COR-L47 (cell line): ENCODE measurements around the gene INPP4B.

Source experiments
- DNase-seq: peaks from one replicate; lab custom pipeline; 2025; lab: John Stamatoyannopoulos, UW

INPP4B gene

DNA sequence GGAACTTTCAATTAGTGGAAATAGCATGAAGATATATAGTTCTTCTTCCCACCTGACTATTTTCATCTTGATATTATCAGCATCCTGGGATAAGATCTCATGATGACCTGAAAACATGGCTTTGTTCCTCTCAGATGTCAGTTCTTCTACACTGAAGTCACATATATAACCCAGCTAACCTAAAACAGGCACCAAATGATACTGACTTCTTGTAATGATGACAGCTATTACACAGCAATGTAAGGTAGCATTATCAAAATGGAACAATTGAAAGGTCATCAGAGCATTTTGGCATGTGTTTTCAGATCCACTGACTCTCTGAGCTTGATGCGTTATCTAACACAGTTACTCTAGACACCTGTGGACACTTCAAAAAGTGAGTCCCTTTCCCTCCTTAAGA is 469.9 kb downstream of the INPP4B start:
- DNase-seq, result no peak

DNA sequence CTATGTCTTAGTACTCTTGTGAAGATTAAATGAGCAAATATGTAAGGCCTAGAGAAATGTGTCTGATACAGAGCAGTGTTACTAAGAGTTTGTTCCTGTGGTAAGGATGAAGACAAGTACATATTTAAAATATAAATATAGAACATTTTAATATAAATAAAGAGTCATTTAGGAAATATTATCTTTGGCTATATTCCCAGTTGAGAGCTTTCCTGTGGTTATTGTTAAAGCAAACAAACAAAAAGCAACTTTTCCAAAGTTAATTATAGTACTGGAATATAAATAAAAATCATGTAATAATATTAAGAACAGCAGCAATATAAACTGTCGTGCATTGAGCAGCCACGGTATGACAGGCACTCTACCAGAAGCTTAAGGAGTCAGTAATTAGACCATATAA is 472.5 kb downstream of the INPP4B start:
- DNase-seq, result peak; percentile 25

DNA sequence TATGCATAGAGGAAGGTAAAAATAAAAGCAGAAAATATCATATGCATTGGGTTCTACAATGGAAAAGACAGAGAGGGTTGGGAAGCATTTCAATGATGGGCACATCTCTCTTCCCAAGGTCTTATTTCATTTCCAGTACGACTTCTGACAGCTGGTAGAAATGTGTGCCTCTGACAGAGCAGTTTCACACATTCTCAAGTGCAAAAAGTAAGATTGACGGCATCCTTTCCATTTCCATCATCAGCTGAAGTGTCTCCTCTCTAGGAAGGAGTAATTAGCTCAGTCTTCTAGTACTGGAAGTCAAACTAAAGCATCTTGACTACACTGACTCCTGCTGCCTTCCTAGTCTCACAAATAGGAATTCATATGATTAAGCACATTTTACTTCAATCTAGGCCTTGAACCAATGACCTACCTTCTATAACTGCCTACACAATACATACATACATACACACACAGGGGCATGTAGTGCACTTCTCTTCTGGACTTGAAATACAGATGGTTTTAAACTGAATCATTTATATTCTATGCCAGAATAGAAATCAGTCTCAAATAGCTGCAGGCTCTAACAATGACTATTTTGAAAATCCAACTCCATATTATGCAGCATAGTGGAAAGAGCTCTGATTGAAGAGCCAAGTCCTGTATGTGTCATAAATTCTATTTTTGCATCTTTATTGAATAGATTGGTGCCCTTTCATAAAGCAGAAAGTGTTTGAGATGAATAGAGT is 473.4 kb downstream of the INPP4B start:
- no peak for DNase-seq

DNA sequence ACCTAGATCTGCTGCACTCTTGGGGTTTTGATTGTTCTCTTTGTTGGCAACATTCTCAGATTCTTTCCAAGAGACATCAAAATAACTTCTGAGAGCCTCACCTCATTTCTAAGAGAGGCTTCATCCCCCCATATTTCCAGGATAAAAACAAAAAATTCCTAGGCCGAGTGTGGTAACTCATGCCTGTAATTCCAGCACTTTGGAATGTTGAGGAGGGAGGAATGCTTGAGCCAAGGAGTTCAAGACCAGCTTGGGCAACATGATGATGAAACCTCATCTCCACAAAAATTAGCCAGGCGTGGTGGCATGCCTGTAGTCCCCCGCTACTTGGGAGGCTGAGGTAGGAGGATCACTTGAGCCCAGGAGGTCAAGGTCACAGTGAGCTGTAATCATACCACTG is 477.0 kb downstream of the INPP4B start:
- no peak for DNase-seq

DNA sequence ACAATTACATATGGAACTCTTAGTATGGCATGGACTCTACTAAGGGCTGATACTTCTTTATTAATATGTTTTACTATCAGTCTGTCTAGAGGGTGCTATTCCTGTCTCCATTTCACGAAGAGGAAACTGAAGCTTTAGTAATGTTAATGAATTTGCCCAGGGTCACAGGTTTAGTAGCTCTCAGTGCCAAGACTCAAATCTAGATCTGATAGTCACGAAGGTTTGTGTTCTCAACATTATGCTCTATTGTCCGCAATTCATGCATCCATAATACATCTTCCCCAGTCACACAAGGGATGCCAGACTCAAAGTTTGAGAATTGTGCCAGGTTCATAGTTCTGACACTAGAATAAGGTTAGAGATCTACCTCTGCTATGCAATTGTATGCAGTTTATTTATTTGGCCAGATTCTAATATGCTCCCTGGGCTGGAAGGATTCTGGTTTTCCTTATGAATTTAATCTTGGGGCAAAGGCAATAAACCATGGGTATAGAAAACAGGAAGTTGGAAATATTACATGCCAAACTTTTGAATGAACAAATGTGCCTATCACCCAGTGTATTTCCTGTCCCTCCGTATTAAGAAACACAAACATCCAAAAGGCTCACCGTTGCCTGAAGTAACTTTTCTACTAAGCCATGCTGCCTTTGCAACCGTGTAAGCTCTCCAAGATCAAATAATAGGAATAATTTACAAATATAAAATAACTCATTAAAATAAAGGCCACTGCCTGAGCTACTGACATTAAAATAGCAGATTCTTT is 478.5 kb downstream of the INPP4B start:
- DNase-seq, result no peak

DNA sequence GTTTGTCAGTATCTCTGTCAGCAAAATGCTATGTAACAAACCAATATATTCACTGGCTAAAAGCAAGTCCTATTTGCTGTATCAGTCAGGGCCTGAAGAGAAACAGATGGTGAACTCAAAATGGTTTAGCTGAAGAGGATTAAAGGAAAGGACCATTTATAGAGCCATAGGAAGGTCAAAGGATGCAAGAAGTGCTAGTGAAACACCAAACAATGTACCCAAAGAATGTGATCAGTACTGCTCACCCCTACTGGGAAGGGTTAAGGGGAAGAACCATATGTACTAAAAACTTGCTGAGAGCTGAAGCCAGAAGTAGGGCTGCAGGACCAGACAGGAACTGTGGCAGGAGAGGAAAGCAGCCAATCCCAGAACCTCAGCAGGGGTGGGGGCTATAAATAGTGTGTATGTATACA is 479.3 kb downstream of the INPP4B start:
- no peak for DNase-seq

DNA sequence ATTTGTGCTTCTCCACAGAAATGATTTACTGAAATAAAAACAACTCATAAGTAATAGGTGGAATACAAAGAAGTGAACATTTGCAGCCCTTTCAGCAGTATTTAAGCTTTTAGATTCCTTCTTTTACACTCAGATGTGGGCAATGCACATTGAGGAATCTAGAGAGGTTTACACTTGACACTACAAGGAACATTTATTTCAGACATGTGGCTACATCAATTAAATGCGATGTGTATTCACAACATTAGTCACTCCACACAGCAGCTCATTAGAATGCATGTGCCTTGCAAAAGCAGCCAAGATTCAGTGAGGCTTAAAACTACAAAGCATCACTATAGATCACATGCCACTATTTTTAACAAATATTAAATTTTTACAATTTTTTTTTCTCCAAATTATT is 480.7 kb downstream of the INPP4B start:
- DNase-seq, result no peak

DNA sequence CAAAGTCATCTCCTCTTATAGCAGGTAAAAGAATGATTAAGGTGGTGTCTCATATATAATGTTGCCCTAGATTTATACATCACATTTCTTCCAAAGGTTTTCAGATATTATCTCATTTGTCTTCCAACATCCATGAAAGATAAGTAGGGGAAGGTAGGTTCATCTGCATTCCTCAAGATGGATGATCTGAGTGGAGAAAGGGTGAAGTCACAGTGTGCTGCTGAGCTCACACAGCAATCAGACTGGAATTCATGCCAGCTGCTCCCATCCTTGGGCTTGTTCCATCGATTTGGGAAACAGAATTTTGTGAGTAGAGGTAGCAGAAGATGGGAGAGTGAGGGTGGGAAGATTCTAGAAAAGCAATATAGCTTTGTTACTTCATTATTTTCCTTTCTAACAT is 482.4 kb downstream of the INPP4B start:
- no peak for DNase-seq

DNA sequence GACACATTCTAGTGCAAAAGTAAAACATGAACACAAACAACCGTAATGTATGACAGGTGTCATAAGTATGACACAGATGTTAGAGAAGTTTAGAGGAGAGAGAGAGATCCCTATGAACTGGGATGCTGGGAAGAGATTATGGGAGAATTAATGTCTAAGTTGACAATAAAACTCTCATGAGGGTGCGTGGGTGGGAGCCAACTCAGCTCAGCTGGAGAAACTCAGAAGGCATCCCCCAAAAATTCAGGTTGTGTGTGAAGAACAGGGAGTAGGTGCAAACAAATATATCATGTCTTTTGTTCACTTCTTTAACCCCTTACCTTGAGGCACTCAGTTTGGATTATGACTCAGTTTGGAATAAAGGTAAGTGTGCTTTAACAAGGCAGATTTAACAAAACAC is 484.1 kb downstream of the INPP4B start:
- no peak for DNase-seq

DNA sequence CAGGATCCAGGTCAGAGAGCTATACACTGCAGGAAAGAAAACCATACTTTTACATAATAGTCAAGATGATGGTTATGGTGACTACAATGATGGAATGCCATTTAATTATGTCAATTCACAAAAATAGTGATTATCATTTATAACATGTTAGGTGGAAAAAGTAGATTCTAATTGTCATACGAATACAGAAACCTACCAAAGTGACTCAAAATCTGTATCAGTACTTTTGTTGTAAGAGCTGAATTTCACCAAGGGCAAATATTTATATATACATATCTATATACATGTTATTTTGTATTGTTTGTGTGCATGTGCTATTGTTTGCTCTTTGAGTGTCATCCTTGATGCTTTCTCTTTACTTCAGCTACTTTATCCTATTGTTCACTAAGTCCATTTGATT is 485.4 kb downstream of the INPP4B start:
- no peak for DNase-seq

DNA sequence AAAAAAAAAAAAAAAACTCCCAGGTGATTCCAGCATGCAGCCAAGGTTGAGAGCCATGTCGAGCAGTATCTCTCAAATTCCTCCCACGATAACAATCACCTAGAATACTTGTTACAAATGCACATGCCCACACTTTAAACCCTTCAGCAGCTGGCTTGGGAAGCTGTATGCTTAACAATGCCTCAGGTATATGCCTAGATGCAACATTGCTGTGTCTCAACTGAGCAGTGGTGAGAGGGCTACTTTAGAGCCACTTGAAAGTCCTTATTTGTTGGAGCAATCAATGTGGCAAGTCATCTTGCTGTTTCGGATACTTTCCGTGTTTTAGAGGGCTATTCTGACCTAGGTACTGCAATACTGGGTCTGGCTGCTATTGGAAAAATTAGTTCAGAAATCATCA is 487.4 kb downstream of the INPP4B start:
- DNase-seq, result no peak

DNA sequence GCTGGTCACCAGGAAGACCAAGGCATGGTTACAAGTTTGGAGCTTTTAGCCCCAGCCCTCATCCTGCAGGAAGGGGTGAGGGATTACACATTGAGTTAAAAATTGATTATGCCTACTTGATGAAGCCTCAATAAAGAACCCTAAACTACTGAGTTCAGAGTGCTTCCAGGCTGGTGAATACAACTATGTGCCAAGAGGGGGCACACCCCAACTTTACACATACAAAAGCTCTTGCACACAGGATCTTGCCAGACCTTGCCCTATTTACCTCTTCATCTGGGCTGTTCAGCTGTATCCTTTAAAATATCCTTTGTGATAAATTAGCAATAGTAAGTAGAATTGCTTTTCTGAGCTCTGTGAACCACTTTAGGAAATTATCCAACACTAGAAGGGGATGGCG is 489.3 kb downstream of the INPP4B start:
- DNase-seq, result no peak

DNA sequence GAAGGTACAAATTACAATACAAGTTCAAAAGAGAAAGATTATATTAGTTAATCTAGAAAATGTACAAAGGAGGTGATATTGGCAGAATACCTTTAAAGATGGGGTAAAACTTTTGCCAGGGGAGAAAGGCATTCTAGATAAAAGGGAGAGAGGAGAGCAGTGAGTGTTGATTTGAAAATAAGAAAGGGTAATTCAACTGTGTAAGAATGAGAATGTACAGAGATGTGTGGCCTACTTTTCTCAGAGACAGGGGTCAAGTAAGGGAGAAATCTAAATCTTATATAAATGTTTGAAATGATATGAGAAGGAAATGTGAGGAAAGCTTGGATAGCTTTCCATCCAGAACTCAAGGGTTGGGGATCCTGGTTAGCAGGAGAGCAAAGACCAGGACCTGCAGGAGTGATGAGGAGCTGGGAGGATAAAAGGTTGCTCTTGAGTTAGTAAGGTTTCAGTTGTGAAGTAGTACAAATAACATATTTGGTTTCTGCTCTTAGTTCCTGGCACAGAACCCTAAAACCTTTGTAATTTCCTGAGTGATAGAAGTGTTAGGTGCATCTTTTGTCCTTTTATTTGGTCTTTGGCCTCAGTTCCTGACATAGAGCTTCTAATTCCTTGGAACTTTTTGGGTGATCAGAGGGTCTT is 489.9 kb downstream of the INPP4B start:
- DNase-seq, result no peak

DNA sequence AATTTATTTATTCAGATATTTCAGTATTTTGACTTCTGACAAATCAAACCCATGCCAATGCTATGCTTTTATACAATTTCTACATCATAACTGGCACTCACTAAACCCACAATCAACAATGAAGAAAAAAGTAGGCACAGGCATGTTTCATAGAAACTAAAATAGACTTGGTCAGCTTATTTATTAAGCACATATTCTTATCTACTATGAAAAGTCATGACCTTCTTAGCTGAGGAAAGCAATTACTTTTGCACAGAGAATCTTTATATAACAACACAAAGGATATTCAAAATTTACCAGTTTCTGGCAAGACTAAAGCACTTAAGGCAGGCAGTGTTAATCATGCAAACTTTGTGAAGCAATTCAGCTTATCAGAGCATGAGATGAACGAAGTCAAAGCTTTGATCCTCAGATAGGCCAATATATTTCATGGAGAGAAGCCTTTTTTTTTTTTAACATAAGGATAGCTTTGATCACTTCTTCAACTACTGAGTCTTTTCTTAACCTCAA is 490.6 kb downstream of the INPP4B start:
- no peak for DNase-seq

DNA sequence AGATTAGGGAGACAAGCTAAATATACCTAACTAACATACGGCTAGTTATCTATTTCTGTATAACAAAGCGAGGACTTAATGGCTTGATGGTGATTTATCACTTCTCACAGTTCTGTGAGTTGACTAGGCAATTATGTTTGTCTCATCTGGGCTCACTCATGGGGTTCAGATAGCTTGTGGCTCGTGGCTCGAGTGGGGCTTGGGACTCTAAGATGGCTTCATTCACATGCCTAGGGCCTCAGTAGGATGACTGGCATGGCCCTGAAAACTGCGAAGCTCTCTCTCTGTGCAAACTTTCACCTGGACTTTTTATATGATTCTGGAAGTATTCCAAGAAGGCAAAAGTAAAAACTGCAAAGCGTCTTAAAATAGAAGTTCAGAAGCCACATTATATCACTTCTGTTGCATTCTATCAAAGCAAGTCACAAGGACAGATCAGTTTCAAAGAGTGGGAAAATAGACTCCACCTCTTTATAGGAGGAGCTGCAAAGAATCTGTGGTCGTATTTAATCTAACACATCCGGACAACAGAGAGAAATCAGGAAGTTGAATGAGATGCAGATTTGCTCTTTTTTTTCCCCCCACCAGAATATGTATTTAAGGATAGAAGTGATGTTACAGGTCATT is 491.2 kb downstream of the INPP4B start:
- DNase-seq, result no peak

DNA sequence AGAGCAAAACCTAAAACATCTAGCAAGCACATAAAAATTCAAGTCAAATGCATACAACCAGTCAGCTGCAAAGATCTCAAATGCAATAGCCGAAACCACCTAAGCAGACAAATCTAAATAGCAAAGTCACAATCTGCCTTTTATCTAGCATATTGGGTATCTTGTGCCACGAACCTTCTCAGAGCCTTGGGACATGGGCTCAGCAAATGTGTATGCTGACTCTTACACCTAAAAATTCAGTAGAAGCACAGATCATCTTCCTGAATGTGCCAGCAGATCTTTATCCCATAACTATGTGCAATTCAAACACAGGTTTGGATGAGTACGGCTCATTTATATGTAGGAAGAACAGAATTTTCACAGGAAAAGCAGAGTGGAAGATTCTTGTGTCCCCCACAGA is 492.1 kb downstream of the INPP4B start:
- DNase-seq, result no peak

DNA sequence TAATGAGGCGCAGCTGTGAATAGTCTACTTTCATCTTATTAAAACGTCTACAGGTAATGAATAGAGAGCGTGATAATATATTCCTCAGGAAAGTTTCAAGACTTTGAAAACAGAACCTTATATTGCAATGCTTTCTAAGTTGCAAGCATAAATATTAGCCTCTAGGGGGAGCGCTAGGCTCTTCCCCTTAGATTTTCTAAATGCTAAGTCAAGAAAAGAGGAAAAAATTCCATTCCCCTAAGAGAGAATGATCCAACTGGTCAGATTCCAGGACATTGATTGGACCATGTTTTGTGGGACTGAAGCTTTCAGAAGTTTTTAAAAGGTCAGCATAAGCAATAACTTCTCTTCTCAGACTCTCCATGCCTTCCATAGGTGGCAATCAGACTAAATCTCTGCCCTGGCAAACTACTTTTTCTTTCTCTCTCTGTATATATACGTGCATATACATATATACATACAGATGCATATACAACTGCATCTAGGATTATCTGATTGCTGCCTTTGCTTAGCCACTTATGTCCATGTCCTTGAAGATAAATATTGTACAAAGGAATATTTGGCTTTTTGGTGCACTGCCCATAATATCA is 492.9 kb downstream of the INPP4B start:
- peak; percentile 49 for DNase-seq

DNA sequence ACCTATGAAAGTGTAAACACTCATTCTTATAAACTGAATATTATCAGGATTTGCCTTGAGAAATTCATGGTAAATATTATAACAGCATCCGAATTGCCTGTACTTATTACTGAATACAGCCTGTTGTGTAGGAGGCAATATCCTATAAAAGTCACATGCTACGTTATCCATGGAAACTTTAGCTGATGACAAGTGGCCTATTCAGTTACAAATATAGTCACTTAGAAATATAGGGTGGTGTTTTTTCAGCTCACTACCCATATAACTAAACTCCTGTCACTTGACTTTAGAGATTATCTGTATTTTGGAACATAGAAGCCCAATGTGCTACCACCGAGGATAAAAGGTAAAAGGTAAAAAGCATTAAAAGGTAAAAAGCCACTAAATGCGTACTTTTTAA is 493.4 kb downstream of the INPP4B start:
- no peak for DNase-seq

DNA sequence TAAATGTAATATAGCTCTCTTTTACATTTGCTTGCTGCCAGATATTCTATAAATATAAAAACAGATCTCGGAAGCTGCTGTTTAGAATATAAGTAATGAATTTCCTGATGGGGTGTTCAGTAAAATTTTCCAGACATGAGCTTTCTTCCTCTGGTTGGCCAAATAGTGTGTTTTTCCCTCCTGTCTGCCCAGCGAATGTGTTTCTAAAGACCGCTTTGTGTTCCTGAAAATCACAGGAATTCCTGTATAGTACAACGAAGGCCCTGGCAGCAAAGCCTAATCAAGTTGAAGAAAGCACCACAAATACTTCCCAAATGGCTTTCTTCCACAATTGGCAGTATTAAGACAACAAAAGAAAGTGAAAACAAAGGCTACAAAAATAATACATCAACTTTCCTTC is 494.1 kb downstream of the INPP4B start:
- DNase-seq, result no peak

DNA sequence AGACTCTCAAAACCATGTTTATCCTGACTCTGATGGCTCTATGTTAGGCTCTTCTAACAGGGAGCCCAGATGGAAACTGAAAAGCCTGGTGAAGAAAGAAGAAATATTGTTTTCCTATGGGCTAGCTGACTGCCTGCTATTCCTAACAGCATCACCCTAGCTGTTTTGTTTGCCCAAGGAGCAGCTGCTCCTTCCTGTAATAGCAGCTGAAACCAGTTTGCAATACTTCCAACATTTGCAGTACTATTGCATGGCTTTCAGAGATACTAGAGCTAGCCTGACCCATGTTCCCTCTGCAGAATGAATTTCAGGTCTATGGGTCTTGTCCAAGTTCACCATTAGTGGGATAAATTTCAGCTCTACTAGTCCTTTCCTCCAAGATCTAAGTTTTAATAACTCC is 495.2 kb downstream of the INPP4B start:
- peak; percentile 57 for DNase-seq

DNA sequence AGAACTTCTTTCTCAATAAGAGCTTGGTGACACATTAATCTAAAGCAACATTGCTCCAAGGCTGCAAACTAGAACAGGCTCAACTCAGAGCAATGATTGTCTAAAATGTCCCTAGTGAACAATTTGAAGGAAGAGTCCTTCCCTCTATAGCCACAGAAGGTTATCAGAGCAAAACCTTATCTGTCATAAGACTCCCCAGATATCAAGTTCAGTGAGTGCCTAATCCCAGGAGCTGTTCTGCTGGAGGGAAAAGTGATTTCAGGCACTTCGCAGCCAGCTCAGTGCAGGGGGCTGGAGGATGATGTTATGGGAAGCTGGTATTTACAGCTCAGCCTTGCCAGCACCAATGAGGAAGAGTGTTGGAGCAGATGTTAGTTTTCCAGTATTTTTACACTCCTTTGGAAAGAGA is 497.5 kb downstream of the INPP4B start:
- DNase-seq, result no peak

DNA sequence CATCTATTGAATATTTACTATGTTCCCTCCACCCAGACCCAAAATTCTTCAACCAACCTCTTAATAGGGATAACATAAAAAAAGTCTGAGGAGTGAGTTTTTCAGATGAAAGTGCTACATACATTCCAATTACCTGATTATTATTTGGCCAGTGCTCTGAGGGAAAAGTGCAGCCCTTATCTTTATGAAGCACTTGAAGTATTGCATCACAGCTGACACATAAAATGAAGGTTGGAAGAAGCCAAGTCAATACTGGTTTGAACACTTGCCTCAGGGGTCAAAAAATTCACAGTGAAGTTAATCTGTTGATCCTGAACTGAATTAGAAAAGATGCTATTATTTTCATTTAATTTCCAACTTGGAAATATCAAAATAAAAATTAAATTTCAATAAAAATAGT is 498.9 kb downstream of the INPP4B start:
- no peak for DNase-seq
